Peyer's patch (tissue), 4 donors: Measurements from ENCODE around the gene EPN1.

Source experiments
- CTCF ChIP-seq, 6 experiments: fragments of 450-650 bp in 4 of 6; fragments of 200-600 bp in 2 of 6; sonication (generic) in 1 of 6; IDR thresholded peaks; one replicate each; pipeline ENCODE4 v1.5.1; 2017 to 2019; ENCODE audit warnings: antibody characterized with exemption in 6 of 6, mild to moderate bottlenecking in 3 of 6, moderate library complexity in 1 of 6
- POLR2A ChIP-seq, 2 donors: fragments of 450-650 bp; IDR thresholded peaks; one replicate each; pipeline ENCODE4 v1.5.1; 2017; ENCODE audit warnings: antibody characterized with exemption in 2 of 2, mild to moderate bottlenecking in 2 of 2, moderate library complexity in 2 of 2

- no peak for TF ChIP-seq POLR2A (IDR thresholded peaks at IDR 0.05)
- TF ChIP-seq CTCF (IDR thresholded peaks at IDR 0.05) = no peak
Observed at GRCh38 chr19:55660991-55661390, 14.0 kb upstream of the EPN1 start.
